ENCODE data around the gene PPP2R2B. TPM values are rescaled to one million over a fixed set of nuclear protein-coding genes. Genes with fewer than 3 reads are reported as not detected.

Gene PPP2R2B
- total RNA-seq, 1 experiment from 2014 or later: 20.3 TPM

GRCh38 chr5:146781157-146781556, 97.4 kb downstream of the PPP2R2B start (continued):
- TF ChIP-seq ATF6 (CRISPR knock-in tag; IDR thresholded peaks at IDR 0.05) (no peak), FOXP4 (CRISPR knock-in tag; IDR thresholded peaks at IDR 0.05) (no peak), ARID4B (CRISPR knock-in tag; IDR thresholded peaks at IDR 0.05; ENCODE audit: borderline replicate concordance) (no peak), ZNF121 (CRISPR knock-in tag; IDR thresholded peaks at IDR 0.05) (no peak), ZNF396 (CRISPR knock-in tag; IDR thresholded peaks at IDR 0.05; ENCODE audit: borderline replicate concordance) (no peak), USF2 (CRISPR knock-in tag; IDR thresholded peaks at IDR 0.05) (no peak), ZNF263 (CRISPR knock-in tag; IDR thresholded peaks at IDR 0.05; ENCODE audit: low read depth) (no peak), ZNF416 (CRISPR knock-in tag; IDR thresholded peaks at IDR 0.05) (no peak), ZNF532 (CRISPR knock-in tag; IDR thresholded peaks at IDR 0.05; ENCODE audit: borderline replicate concordance) (no peak), MXD4 (CRISPR knock-in tag; IDR thresholded peaks at IDR 0.05; ENCODE audit: borderline replicate concordance) (no peak)
- TF ChIP-seq, protein P1, sequence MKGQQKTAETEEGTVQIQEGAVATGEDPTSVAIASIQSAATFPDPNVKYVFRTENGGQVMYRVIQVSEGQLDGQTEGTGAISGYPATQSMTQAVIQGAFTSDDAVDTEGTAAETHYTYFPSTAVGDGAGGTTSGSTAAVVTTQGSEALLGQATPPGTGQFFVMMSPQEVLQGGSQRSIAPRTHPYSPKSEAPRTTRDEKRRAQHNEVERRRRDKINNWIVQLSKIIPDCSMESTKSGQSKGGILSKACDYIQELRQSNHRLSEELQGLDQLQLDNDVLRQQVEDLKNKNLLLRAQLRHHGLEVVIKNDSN (CRISPR knock-in tag; IDR thresholded peaks at IDR 0.05): no peak
